ENCODE data around the gene CRTAC1.

CRTAC1 gene

DNA sequence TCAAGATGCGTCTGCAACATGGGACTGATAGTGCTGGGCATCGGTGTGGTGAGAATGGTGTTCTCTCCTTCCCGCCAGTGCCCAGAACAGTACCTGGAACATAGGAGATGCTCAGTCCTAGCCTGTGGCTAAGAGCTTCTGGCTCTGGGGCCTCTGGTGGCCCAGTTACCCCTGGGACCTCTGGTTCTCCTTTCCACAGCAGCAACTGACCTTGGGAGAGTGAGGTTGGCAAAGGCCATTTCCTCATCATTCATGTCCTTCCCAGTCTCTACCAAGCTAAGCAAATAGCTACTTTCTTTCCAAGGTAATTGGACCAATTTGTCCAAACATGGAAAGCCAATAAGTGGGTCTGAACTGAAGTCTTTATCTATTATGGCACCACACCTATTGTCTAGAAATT lies 192.3 kb downstream of the CRTAC1 start:
- DNase-seq (ENCODE audit: insufficient read length, low spot score) (no peak), FAIRE-seq (no peak)
- TF ChIP-seq POU2F2 (IDR thresholded peaks at IDR 0.05; ENCODE audit: low read depth, low read length) (no peak), POLR2AphosphoS5 (IDR thresholded peaks at IDR 0.05; ENCODE audit: low read depth, low read length) (no peak), SPI1 (IDR thresholded peaks at IDR 0.05; ENCODE audit: low read depth, low read length) (no peak), POLR2A (IDR thresholded peaks at IDR 0.05; ENCODE audit: low read depth, low read length) (no peak), TAF1 (IDR thresholded peaks at IDR 0.05; ENCODE audit: low read depth, low read length) (no peak), PAX5 (IDR thresholded peaks at IDR 0.05; ENCODE audit: insufficient read depth, low read length, severe bottlenecking) (no peak)

GRCh38 chr10:97836446-97836845 lies 194.0 kb downstream of the CRTAC1 start:
- TF ChIP-seq POLR2A (IDR thresholded peaks at IDR 0.05; ENCODE audit: low read depth, low read length) (no peak), TAF1 (IDR thresholded peaks at IDR 0.05; ENCODE audit: low read depth, low read length) (no peak), POU2F2 (IDR thresholded peaks at IDR 0.05; ENCODE audit: low read depth, low read length) (no peak), SPI1 (IDR thresholded peaks at IDR 0.05; ENCODE audit: low read depth, low read length) (no peak), POLR2AphosphoS5 (IDR thresholded peaks at IDR 0.05; ENCODE audit: low read depth, low read length) (no peak), PAX5 (IDR thresholded peaks at IDR 0.05; ENCODE audit: insufficient read depth, low read length, severe bottlenecking) (no peak)
- FAIRE-seq (no peak), DNase-seq (ENCODE audit: insufficient read length, low spot score) (no peak)

GRCh38 chr10:97831259-97831658 lies 199.2 kb downstream of the CRTAC1 start:
- no peak for FAIRE-seq
- TF ChIP-seq POU2F2 (IDR thresholded peaks at IDR 0.05; ENCODE audit: low read depth, low read length) (no peak), SPI1 (IDR thresholded peaks at IDR 0.05; ENCODE audit: low read depth, low read length) (no peak), TAF1 (IDR thresholded peaks at IDR 0.05; ENCODE audit: low read depth, low read length) (no peak), POLR2AphosphoS5 (IDR thresholded peaks at IDR 0.05; ENCODE audit: low read depth, low read length) (no peak)
- no peak for DNase-seq (ENCODE audit: insufficient read length, low spot score)

GRCh38 chr10:97830064-97830463 lies 200.4 kb downstream of the CRTAC1 start:
- no peak for TF ChIP-seq POLR2AphosphoS5 (IDR thresholded peaks at IDR 0.05; ENCODE audit: low read depth, low read length)
- no peak for TF ChIP-seq TAF1 (IDR thresholded peaks at IDR 0.05; ENCODE audit: low read depth, low read length)
- no peak for TF ChIP-seq POLR2A (IDR thresholded peaks at IDR 0.05; ENCODE audit: low read depth, low read length)
- no peak for TF ChIP-seq PAX5 (IDR thresholded peaks at IDR 0.05; ENCODE audit: insufficient read depth, low read length, severe bottlenecking)
- TF ChIP-seq SPI1 (IDR thresholded peaks at IDR 0.05; ENCODE audit: low read depth, low read length) = no peak
- TF ChIP-seq POU2F2 (IDR thresholded peaks at IDR 0.05; ENCODE audit: low read depth, low read length) = no peak
- DNase-seq (ENCODE audit: insufficient read length, low spot score) (no peak), FAIRE-seq (no peak)

DNA sequence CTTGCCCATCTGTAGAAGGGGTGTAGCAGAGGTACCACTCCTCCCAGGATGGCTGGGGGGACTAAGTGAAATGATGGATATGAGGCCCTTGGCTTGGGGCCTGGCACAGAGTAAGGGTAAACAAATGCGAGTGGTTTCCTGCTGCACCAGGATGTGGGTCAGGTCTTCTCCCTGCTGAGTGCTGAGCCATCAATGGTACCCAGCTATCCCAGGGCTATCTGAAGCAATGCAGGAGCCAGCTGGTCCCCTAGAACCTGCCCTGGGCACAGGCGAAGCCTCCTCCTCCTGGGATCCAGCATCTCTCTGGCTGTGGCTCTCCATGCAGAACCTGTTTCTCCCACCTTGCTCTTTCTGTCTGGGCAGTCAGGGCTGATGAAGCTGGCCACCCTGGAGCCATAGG lies 201.7 kb downstream of the CRTAC1 start:
- DNase-seq (ENCODE audit: insufficient read length, low spot score) = no peak
- FAIRE-seq = no peak
- TF ChIP-seq POLR2AphosphoS5 (IDR thresholded peaks at IDR 0.05; ENCODE audit: low read depth, low read length) = no peak
- no peak for TF ChIP-seq SPI1 (IDR thresholded peaks at IDR 0.05; ENCODE audit: low read depth, low read length)
- TF ChIP-seq POLR2A (IDR thresholded peaks at IDR 0.05; ENCODE audit: low read depth, low read length) = no peak
- no peak for TF ChIP-seq POU2F2 (IDR thresholded peaks at IDR 0.05; ENCODE audit: low read depth, low read length)
- TF ChIP-seq PAX5 (IDR thresholded peaks at IDR 0.05; ENCODE audit: insufficient read depth, low read length, severe bottlenecking) = no peak

GRCh38 chr10:97827702-97828291 lies 202.6 kb downstream of the CRTAC1 start:
- FAIRE-seq (no peak), DNase-seq (ENCODE audit: insufficient read length, low spot score) (no peak)
- TF ChIP-seq POU2F2 (IDR thresholded peaks at IDR 0.05; ENCODE audit: low read depth, low read length) = no peak
- no peak for TF ChIP-seq POLR2A (IDR thresholded peaks at IDR 0.05; ENCODE audit: low read depth, low read length)
- no peak for TF ChIP-seq POLR2AphosphoS5 (IDR thresholded peaks at IDR 0.05; ENCODE audit: low read depth, low read length)
- no peak for TF ChIP-seq SPI1 (IDR thresholded peaks at IDR 0.05; ENCODE audit: low read depth, low read length)
- no peak for TF ChIP-seq TAF1 (IDR thresholded peaks at IDR 0.05; ENCODE audit: low read depth, low read length)
- no peak for TF ChIP-seq PAX5 (IDR thresholded peaks at IDR 0.05; ENCODE audit: insufficient read depth, low read length, severe bottlenecking)

GRCh38 chr10:97826892-97827291 lies 203.5 kb downstream of the CRTAC1 start:
- FAIRE-seq = no peak
- TF ChIP-seq PAX5 (IDR thresholded peaks at IDR 0.05; ENCODE audit: insufficient read depth, low read length, severe bottlenecking) (no peak), POLR2A (IDR thresholded peaks at IDR 0.05; ENCODE audit: low read depth, low read length) (no peak), POLR2AphosphoS5 (IDR thresholded peaks at IDR 0.05; ENCODE audit: low read depth, low read length) (no peak), SPI1 (IDR thresholded peaks at IDR 0.05; ENCODE audit: low read depth, low read length) (no peak), TAF1 (IDR thresholded peaks at IDR 0.05; ENCODE audit: low read depth, low read length) (no peak), POU2F2 (IDR thresholded peaks at IDR 0.05; ENCODE audit: low read depth, low read length) (no peak)
- DNase-seq (ENCODE audit: insufficient read length, low spot score) = no peak

DNA sequence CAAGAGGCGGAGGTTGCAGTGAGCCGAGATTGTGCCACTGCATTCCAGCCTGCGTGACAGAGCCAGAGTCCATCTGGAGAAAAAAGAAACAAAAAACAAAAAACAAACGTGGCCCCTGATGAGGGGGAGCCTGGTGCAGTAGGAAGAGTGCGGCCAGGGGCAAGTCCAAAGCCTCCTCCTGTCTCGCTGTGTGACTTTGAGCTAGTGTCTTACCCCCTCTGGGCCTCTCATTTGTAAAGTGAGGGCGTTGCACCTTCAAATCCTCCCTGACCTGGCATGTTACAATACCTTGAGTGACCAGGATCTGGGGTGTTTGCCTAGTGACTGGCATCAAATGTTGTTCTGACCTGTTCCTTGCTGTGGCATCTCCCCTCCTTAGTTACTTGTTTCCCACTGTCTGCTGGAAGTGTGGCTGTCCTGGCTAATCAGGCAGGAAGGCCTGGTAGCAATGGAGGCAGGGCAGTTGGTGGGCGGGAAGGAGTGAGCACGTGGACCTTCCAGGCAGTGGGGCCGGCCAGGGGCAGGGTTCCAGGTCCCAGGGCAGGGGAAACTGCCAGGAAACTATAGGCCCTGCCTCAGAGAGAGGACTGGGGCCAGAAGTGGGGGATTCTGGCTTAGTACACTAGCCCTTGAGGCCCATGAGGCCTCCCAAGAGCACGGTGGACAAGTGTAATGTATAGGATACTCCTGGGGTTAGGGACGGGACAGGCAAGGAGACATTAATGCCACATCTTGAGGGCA lies 205.2 kb downstream of the CRTAC1 start:
- no peak for DNase-seq (ENCODE audit: insufficient read length, low spot score)
- TF ChIP-seq POU2F2 (IDR thresholded peaks at IDR 0.05; ENCODE audit: low read depth, low read length) (no peak), SPI1 (IDR thresholded peaks at IDR 0.05; ENCODE audit: low read depth, low read length) (no peak), TAF1 (IDR thresholded peaks at IDR 0.05; ENCODE audit: low read depth, low read length) (no peak), POLR2AphosphoS5 (IDR thresholded peaks at IDR 0.05; ENCODE audit: low read depth, low read length) (no peak), POLR2A (IDR thresholded peaks at IDR 0.05; ENCODE audit: low read depth, low read length) (no peak), PAX5 (IDR thresholded peaks at IDR 0.05; ENCODE audit: insufficient read depth, low read length, severe bottlenecking) (no peak)
- FAIRE-seq = no peak

DNA sequence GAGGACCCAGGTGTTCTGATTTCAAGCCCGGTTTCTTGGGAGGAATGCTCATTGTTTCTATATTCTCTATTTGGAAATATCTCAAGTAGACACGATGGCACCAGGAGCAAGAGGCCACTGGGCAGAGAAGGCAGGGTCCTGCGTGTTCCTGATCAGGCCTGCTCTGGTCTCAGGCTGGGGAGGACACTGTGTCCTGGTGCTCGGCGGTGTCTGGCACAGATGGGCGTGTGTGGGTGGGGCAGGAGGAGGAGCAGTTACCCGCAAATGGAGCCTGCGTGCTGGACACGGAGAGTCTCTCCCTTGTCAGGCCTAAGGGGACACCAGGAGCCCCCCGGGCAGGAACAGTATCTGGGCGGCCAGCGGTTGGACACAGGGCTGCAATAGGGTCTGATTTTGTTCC lies 206.7 kb downstream of the CRTAC1 start:
- FAIRE-seq = no peak
- TF ChIP-seq TAF1 (IDR thresholded peaks at IDR 0.05; ENCODE audit: low read depth, low read length) (no peak), PAX5 (IDR thresholded peaks at IDR 0.05; ENCODE audit: insufficient read depth, low read length, severe bottlenecking) (no peak), SPI1 (IDR thresholded peaks at IDR 0.05; ENCODE audit: low read depth, low read length) (no peak), POU2F2 (IDR thresholded peaks at IDR 0.05; ENCODE audit: low read depth, low read length) (no peak), POLR2AphosphoS5 (IDR thresholded peaks at IDR 0.05; ENCODE audit: low read depth, low read length) (no peak), POLR2A (IDR thresholded peaks at IDR 0.05; ENCODE audit: low read depth, low read length) (no peak)
- no peak for DNase-seq (ENCODE audit: insufficient read length, low spot score)

All from GM12891 (cell line).